B cell (primary cell): ENCODE data around the gene ANKRD28. TPM values are rescaled to one million over a fixed set of nuclear protein-coding genes. Genes with fewer than 3 reads are reported as not detected.

ENCODE experiments used
- ATAC-seq: fragments of 200-7000 bp; cut with Tn5 transposase; one replicate; pipeline ENCODE4 v1.10.0; 2021; ENCODE audit warnings: low read depth, mild to moderate bottlenecking, moderate number of reproducible peaks, moderate library complexity
- CTCF ChIA-PET: fragments of 350-600 bp; sonication (Branson Sonifier 250); formaldehyde crosslinking; loops from one replicate; lab custom pipeline; 2021; ENCODE audit warnings: antibody characterized with exemption, inconsistent platforms; lab: Charles Lee
- POLR2A ChIA-PET: fragments of 350-600 bp; sonication (Branson Sonifier 250); formaldehyde crosslinking; loops from one replicate; lab custom pipeline; 2021; ENCODE audit warnings: antibody characterized with exemption; lab: Charles Lee
- DNase-seq: peaks from one replicate; pipeline ENCODE4 v3.0.0; 2013
- H2AFZ ChIP-seq: 2 replicates; pipeline ENCODE4 v1.6.1; 2012; ENCODE audit warnings: mild to moderate bottlenecking, low read depth, low read length; ENCODE audit not compliant: insufficient read depth, poor library complexity, severe bottlenecking
- H3K27ac ChIP-seq, 2 donors: 1 replicate in 1 of 2; 2 replicates in 1 of 2; pipeline ENCODE4 v1.5.1; 2012 to 2013; ENCODE audit warnings: low read length in 2 of 2, mild to moderate bottlenecking in 2 of 2, moderate library complexity in 1 of 2
- H3K27me3 ChIP-seq, 4 experiments: fragments of 200-600 bp in 1 of 4; sonication (generic) in 1 of 4; replicated peaks in 1 of 4; 1 replicate in 2 of 4; 2 replicates in 2 of 4; pipeline versions ENCODE4 v1.6.1 to v1.7.0; 2013 to 2016; ENCODE audit warnings: low read length in 3 of 4, mild to moderate bottlenecking in 2 of 4, mixed read lengths in 1 of 4, moderate library complexity in 1 of 4; ENCODE audit not compliant: insufficient read depth in 4 of 4, control insufficient read depth in 3 of 4; ENCODE audit errors: control extremely low read depth in 1 of 4
- H3K36me3 ChIP-seq, 2 experiments: replicated peaks in 1 of 2; 1 replicate in 1 of 2; 2 replicates in 1 of 2; pipeline versions ENCODE4 v1.6.1 to v1.7.1; 2013; ENCODE audit warnings: low read length in 1 of 2; ENCODE audit not compliant: insufficient read depth in 2 of 2, control insufficient read depth in 1 of 2; ENCODE audit errors: control extremely low read depth in 1 of 2, extremely low read depth in 1 of 2
- H3K4me1 ChIP-seq, 2 donors: fragments of 200-600 bp in 1 of 2; sonication (generic) in 1 of 2; 1 replicate in 1 of 2; 2 replicates in 1 of 2; pipeline versions ENCODE4 v1.5.1 to v1.6.1; 2013 to 2017; ENCODE audit warnings: low read length in 2 of 2; ENCODE audit not compliant: control insufficient read depth in 2 of 2, insufficient read depth in 2 of 2
- H3K4me2 ChIP-seq: replicated peaks from 2 replicates; pipeline ENCODE3; 2012; ENCODE audit warnings: mild to moderate bottlenecking, low read depth, low read length; ENCODE audit not compliant: poor library complexity, severe bottlenecking
- H3K4me3 ChIP-seq, 5 experiments: fragments of 200-600 bp in 1 of 5; sonication (generic) in 1 of 5; 1 replicate in 3 of 5; 2 replicates in 2 of 5; pipeline versions ENCODE4 v1.5.1 to v1.7.0; 2011 to 2016; ENCODE audit warnings: low read length in 4 of 5, mild to moderate bottlenecking in 4 of 5, low read depth in 2 of 5, control low read depth in 1 of 5, moderate library complexity in 1 of 5; ENCODE audit not compliant: insufficient read depth in 1 of 5; ENCODE audit errors: control extremely low read depth in 1 of 5, extremely low read depth in 1 of 5
- H3K79me2 ChIP-seq: fragments of 200-600 bp; sonication (generic); one replicate; pipeline ENCODE4 v1.6.0; 2016; ENCODE audit warnings: low read length; ENCODE audit not compliant: control insufficient read depth, insufficient read depth
- H3K9ac ChIP-seq: fragments of 200-600 bp; sonication (generic); 2 replicates; pipeline ENCODE4 v1.6.1; 2017; ENCODE audit warnings: mild to moderate bottlenecking, low read length, moderate library complexity
- H3K9me3 ChIP-seq, 3 donors: one replicate each; pipeline versions ENCODE4 v1.6.1 to v1.7.1; 2013; ENCODE audit warnings: low read length in 2 of 3; ENCODE audit not compliant: control insufficient read depth in 2 of 3, insufficient read depth in 1 of 3; ENCODE audit errors: control extremely low read depth in 1 of 3
- H4K20me1 ChIP-seq: 2 replicates; pipeline ENCODE4 v1.6.0; 2012; ENCODE audit warnings: mild to moderate bottlenecking, low read length; ENCODE audit not compliant: insufficient read depth, control insufficient read depth, poor library complexity, severe bottlenecking
- H3K27ac Mint-ChIP-seq: one replicate; pipeline ENCODE4 v1.8.0; 2021; ENCODE audit warnings: mixed read lengths
- H3K27me3 Mint-ChIP-seq: one replicate; pipeline ENCODE4 v1.8.0; 2021; ENCODE audit warnings: mixed read lengths
- H3K4me1 Mint-ChIP-seq: one replicate; pipeline ENCODE4 v1.8.0; 2021; ENCODE audit warnings: mixed read lengths
- H3K4me3 Mint-ChIP-seq: one replicate; pipeline ENCODE4 v1.8.0; 2021; ENCODE audit warnings: mixed read lengths
- H3K9me3 Mint-ChIP-seq: one replicate; pipeline ENCODE4 v1.8.0; 2022; ENCODE audit warnings: mixed read lengths; ENCODE audit not compliant: insufficient read depth
- CTCF ChIP-seq: fragments of 200-600 bp; IDR thresholded peaks from one replicate; pipeline ENCODE4 v1.8.0; 2022; ENCODE audit warnings: antibody characterized with exemption, mild to moderate bottlenecking
- EZH2 ChIP-seq: IDR thresholded peaks from 2 replicates; pipeline ENCODE4 v1.6.1; 2012; ENCODE audit warnings: borderline replicate concordance, low read depth, mild to moderate bottlenecking, moderate library complexity, low read length; ENCODE audit not compliant: insufficient read depth, poor library complexity, severe bottlenecking
- WGBS: methylation state at CpG from one replicate; pipeline ENCODE4 v1.1.5; 2013; ENCODE audit warnings: missing lambda C conversion rate; ENCODE audit not compliant: insufficient coverage; 5-methylcytosine and 5-hydroxymethylcytosine counted together
- intact Hi-C: fragments of 100-400 bp; cut with micrococcal nuclease; formaldehyde crosslinking; loops from one replicate; pipeline ENCODE4 v1.10.0; 2022
- polyA plus RNA-seq: library from polyadenylated mRNA; depleted of rRNA; stranded (reverse); fragments of >200 nt; gene quantifications from 2 replicates; pipeline ENCODE4 v1.2.3, GENCODE V29; 2012
- total RNA-seq, 2 donors: library from RNA; stranded (reverse); fragments of 120-200 nt in 1 of 2; gene quantifications; 1 replicate in 1 of 2; 2 replicates in 1 of 2; pipeline versions ENCODE4 v1.2.3 to v1.2.4, GENCODE V29; 2013 to 2022

The ANKRD28 gene
- total and polyA plus RNA-seq, 2 donors (not counting 1 experiment from before 2014, with no cell fraction given), result 20.7 to 37.4 TPM

DNA sequence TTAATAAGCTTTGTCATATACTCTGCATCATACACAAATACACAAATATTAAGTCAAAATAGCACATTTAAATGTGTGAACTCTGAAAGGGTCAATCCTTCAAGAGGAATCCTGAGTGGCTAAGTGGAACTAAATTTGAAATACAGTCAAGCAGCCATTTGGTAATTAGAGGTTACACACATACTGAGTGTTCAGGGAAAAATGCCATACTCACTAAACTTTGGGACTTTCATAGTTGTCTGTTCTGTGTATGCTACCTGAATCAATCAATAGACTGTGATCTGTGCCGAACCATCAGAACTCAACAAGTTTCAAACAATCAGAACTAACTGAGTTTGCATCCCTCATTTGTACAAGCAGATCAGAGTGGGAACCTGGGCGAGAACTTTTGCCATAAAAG, 15.3 kb downstream of the ANKRD28 start:
- H3K9ac ChIP-seq, result no peak overlapping the region
- DNase-seq (no peak), ATAC-seq (no peak)
- ChIA-PET CTCF (no interaction called here), POLR2A (no interaction called here)
- no peak overlapping the region for H3K4me2 ChIP-seq
- peaks cover 0 to 2% of the 10 kb centered on the region in 2 experiments for H3K36me3 ChIP-seq
- H3K27me3 Mint-ChIP-seq, result no peaks in the 10 kb centered on the region
- TF ChIP-seq EZH2 (no peak), CTCF (no peak)
- no peaks in the 10 kb centered on the region for H3K9me3 Mint-ChIP-seq
- no peak overlapping the region for H3K27ac ChIP-seq
- peaks cover 8% of the 10 kb centered on the region for H4K20me1 ChIP-seq
- no peak overlapping the region for H2AFZ ChIP-seq
- H3K4me1 Mint-ChIP-seq, result peaks cover 5% of the 10 kb centered on the region
- intact Hi-C loops, result no loop called here
- H3K27me3 ChIP-seq, result no peaks in the 10 kb centered on the region
- no peak overlapping the region for H3K4me3 ChIP-seq
- no peak overlapping the region for H3K27ac Mint-ChIP-seq
- H3K4me1 ChIP-seq, result no peaks in the 10 kb centered on the region
- H3K9me3 ChIP-seq, result no peaks in the 10 kb centered on the region
- no peak overlapping the region for H3K4me3 Mint-ChIP-seq
- peaks cover 21% of the 10 kb centered on the region for H3K79me2 ChIP-seq
- 90% methylated on average over 1 of the region's 2 CpGs for WGBS

- ChIA-PET CTCF (no interaction called here), POLR2A (no interaction called here)
- no peaks in the 10 kb centered on the region for H3K27me3 Mint-ChIP-seq
- ATAC-seq (no peak), DNase-seq (no peak)
- Histone ChIP-seq H4K20me1 (peaks cover 8% of the 10 kb centered on the region), H2AFZ (no peak overlapping the region), H3K27ac (no peak overlapping the region), H3K4me1 (no peaks in the 10 kb centered on the region), H3K27me3 (no peaks in the 10 kb centered on the region), H3K9ac (no peak overlapping the region), H3K9me3 (no peaks in the 10 kb centered on the region), H3K4me2 (no peak overlapping the region), H3K79me2 (peaks cover 16% of the 10 kb centered on the region), H3K36me3 (peaks cover 0 to 2% of the 10 kb centered on the region in 2 experiments), H3K4me3 (no peak overlapping the region)
- peaks cover 5% of the 10 kb centered on the region for H3K4me1 Mint-ChIP-seq
- no peak overlapping the region for H3K27ac Mint-ChIP-seq
- no peak overlapping the region for H3K4me3 Mint-ChIP-seq
- TF ChIP-seq EZH2 (no peak), CTCF (no peak)
- 100% methylated on average over 1 of the region's 6 CpGs for WGBS
- no peaks in the 10 kb centered on the region for H3K9me3 Mint-ChIP-seq
- intact Hi-C loops, result no loop called here
Measured at GRCh38 chr3:15781637-15782402, 16.0 kb downstream of the ANKRD28 start.
